GM12874 (cell line): ENCODE data around the gene LIF.

Source experiments
- CTCF ChIP-seq: IDR thresholded peaks from 2 replicates; pipeline ENCODE4 v1.5.1; 2011; ENCODE audit warnings: low read depth, mild to moderate bottlenecking, control low read depth, low read length, moderate library complexity; ENCODE audit not compliant: insufficient read depth

The LIF gene

DNA sequence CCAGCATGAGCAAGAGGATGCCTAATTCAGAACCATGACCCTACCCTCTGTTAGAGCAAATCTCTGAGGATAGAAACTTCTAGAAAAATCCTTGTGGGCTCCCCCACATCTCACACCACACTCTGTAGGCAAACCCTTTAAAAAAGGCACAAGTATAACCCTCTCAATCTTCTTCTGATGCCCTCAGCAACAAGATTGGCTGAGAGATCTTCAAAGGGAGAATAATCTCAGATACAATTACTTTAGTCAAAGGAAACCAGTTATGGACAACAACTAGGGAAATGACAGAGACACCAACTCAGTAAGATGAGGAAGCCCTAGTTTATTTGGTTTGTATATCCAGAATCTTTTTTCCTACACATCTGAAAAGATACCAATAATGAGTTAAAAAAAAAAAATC lies 49.2 kb downstream of the LIF start:
- TF ChIP-seq CTCF: no peak

- TF ChIP-seq CTCF: no peak
Observed at GRCh38 chr22:30196880-30197336, 49.7 kb downstream of the LIF start.

- TF ChIP-seq CTCF: no peak
Observed at GRCh38 chr22:30196141-30196879, 50.2 kb downstream of the LIF start.

GRCh38 chr22:30195245-30196140 lies 51.1 kb downstream of the LIF start:
- no peak for TF ChIP-seq CTCF

DNA sequence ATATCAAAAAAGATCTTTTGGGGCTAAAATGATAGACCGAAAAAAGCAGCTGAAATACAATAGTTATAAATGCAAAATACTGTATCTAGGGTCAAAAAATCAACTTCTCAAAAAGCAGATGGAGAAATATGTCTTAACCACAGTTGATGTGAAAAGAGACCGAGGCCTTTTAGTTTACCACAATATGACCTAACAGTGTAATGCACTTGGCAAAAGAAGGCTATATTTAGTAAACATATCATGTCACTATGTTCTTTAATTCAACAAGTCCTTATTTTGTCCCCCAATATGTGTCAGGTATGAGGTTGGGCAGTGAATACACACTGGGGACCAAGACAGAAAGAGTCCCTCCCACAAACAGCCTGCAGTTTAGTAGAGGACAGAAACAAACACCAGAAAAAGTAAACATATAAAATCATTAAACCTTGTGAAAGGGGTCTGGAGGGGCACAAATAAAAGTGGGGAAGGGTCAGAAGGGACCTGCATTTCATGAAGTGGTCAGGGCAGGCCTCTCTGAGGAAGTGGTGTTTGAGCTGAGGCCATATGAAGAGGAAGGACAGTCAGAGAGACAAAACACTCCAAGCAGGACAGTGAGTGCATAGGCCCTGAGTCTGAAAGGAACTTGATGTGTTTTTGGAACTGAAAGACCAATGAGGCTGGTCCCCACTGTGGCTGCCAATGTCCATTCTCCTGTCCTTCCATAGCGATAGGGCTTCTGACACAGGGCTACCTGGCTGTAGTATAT lies 53.4 kb downstream of the LIF start:
- no peak for TF ChIP-seq CTCF

DNA sequence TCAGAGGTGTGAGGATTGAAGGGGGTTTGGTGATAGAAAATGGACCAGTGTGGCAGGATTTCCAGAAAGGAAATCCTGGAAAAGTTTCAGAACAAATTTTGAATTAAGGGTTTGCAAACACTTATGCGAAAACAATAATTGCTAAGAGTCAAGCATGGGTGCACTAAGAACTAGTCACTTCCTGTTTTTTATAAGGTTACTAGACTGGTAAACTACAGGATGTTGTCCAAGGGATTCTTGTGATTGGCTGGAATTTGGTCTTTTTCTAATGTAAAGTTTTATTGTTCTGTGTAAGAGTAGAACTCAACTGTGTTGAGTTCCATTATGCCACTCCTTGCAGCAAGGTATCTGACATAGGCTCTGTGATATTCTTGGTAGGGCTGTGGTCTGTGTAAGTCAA lies 54.1 kb downstream of the LIF start:
- no peak for TF ChIP-seq CTCF
